Heart left ventricle (tissue), 13 donors: Measurements from ENCODE around the gene GPRIN3.

Experiments used
- POLR2A ChIP-seq, 2 donors: fragments of 450-650 bp; IDR thresholded peaks; one replicate each; pipeline ENCODE4 v1.6.1; 2017; ENCODE audit warnings: antibody characterized with exemption in 2 of 2, mild to moderate bottlenecking in 2 of 2, moderate library complexity in 2 of 2
- TF ChIP-seq, protein P1 (sequence below), 12 donors: fragments of 200-600 bp; sonication (generic) in 4 of 12; IDR thresholded peaks; one replicate each; pipeline versions ENCODE4 v1.5.0 to v1.8.0; 2018 to 2022; ENCODE audit warnings: antibody characterized with exemption in 12 of 12, mild to moderate bottlenecking in 5 of 12
- donor health status: ischemic (EF 13 %, LVEDD 7.1; RV severe dilation, severe dysfunction).
- donor health status: DM: no; HTN: yes; CAD: no.
- donor health status: DM: no; HTN: no; CAD: no.
- donor health status: ischemic (EF 25% LVEDD 6.9; RV normal size, moderate dysfunction).
- donor health status: ischemic (EF 25% LVEDD 5.7; RV mildly dilated, moderate dysfunction).
- donor health status: ischemic (EF 35%, LVEDD 5.7; RV mildly dilated, moderate dysfunction).
- donor health status: nonischemic (EF 11% LVEDD 7.7; RV severe dilation, severe dysfunction).
- donor health status: DM: yes; HTN: yes; CAD: no.
- donor health status: PGD.
- donor health status: ischemic (EF 29% LVEDD 5.4; RV normal size, mild dysfunction).
- donor health status: nonischemic (EF 23%, LVEDD 6.1; RV moderate dilation, normal function).

DNA sequence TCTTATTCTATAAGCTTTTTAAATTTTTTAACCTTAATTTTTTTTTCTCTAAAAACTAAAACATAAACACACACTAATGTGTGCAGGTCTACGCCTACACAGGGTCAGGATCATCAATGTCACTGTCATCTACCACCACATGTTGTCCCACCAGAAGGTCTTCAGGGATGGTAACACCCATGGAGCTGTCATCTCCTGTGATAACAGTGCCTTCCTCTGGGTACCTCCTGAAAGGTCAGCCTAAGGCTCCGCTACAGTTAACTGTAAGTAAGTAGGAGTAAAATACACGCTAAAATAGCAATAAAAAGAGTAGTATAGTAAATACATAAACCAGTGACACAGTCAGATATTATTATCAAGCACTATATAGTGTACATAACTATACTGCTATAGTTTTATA, 45.9 kb upstream of the GPRIN3 start:
- TF ChIP-seq, protein P1, sequence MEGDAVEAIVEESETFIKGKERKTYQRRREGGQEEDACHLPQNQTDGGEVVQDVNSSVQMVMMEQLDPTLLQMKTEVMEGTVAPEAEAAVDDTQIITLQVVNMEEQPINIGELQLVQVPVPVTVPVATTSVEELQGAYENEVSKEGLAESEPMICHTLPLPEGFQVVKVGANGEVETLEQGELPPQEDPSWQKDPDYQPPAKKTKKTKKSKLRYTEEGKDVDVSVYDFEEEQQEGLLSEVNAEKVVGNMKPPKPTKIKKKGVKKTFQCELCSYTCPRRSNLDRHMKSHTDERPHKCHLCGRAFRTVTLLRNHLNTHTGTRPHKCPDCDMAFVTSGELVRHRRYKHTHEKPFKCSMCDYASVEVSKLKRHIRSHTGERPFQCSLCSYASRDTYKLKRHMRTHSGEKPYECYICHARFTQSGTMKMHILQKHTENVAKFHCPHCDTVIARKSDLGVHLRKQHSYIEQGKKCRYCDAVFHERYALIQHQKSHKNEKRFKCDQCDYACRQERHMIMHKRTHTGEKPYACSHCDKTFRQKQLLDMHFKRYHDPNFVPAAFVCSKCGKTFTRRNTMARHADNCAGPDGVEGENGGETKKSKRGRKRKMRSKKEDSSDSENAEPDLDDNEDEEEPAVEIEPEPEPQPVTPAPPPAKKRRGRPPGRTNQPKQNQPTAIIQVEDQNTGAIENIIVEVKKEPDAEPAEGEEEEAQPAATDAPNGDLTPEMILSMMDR (IDR thresholded peaks at IDR 0.05) = no peak
- TF ChIP-seq POLR2A (IDR thresholded peaks at IDR 0.05) = no peak
